ENCODE measurements around the gene PGRMC2.

DNA sequence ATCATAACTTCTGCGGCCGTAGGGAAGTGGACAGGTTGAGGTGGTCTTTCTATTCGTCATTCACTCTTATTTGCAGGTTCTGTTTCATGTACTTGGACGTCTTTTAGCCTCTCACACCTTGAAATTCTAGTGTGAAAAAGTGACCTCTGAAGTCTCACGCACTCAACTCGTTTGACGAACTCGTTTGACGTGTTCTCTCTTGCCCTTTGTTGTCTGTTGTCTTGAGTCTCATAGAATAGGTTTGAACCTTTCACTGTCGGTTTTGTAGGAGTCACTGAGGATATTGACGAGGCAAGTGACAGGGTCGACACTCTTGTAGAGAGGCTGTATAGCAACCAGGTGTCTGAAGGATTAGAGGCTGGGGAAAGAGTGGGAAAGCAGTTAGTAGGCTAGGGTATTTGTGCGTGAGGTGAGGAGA, 1.1 kb upstream of the PGRMC2 start:
- TF ChIP-seq EZH2 (IDR thresholded peaks at IDR 0.05; ENCODE audit: low read length, unreplicated experiment) (no peak), CTCF (conservative IDR thresholded peaks at IDR 0.05; ENCODE audit: low read depth, low read length) (no peak), EZH2phosphoT487 (IDR thresholded peaks at IDR 0.05; ENCODE audit: borderline replicate concordance, low read length) (no peak)

All from PC-3 (cell line).